RPMI8226 (cell line): ENCODE measurements around the gene ASB15.
A peak's percentile ranks its signal among the peaks of the same experiment; 100 is the strongest.
"Not testable (repeated sequence)": the region's sequence is repeated elsewhere in the genome, so short reads cannot be mapped to it uniquely, and the experiment has no call there.

Experiments
- DNase-seq: peaks from one replicate; pipeline ENCODE4 v3.0.0-alpha.2; 2015

ASB15 gene

DNA sequence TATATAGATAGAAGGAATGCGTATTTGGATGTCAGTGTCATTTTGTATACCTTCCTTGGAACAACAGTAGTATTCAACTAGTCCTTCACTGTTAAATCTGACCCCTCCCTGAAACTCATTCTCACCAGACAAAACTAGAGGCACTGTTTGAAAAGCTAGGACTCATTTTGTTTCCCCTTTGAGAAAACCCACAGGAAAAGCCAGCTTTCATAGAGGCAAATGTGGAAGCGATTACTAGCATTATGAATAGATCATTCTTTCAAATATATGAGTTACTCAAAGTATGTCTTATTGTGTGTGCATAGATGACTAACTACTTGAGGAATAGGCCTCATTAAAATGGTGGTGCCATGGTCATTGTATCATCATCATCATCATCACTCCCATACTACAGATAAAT, 1.9 kb upstream of the ASB15 start:
- DNase-seq: no peak

DNA sequence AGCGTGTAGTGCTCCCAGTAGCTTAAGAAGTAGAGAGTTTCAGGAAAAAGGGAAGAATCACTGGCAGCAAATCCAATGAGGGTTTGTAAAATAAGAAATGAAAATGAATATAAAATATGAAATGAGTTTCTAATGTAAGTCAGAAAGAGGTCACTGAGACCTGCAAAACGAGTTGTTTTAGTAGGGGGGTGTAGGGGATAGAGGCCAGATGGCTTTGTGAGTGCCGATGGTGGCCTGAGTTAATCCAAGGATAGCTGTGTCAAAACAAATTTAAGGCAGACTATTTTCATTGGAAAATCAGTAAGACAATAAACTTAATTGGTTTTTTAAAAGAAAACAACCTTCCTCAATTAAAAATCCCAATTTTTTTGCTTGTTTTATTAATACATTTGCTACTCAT, 745 bp upstream of the ASB15 start:
- no peak for DNase-seq

DNA sequence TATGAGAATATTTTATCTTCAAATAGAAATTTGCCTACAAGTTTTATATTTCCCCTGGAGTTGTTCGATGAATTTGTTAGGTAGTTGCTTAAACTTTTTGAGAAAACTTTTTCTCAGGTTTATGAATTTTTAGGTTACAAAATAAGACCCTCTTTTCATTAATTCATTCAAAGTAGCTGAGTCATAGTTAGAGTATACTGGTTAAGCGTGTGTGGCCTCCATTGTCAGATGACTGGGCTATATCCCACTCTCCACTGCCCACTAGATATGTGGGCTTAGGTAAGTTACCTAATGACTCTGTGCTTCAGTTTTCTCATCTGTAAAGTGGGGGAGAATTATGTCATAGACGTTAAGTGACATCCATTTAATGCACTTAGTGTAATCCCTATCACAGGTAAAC, 1.0 kb downstream of the ASB15 start:
- no peak for DNase-seq

DNA sequence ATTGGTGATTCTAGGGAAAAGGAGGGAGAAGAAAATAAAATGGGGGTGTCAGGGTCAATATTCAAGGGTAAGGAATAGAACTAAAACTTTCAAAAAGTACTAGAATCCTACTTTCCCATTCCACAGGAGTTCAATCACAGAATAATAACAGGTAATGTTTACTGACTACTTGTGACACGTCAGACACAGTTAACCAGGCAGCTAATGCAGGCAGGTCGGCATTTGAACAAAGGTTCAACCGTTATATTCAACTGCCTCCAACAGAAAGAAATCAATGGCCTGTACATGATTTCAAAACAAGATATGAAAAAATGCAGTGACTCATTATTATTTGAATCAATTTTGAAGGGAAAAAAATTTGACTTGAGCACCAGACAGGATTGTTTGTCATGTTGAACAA, 3.1 kb downstream of the ASB15 start:
- no peak for DNase-seq

DNA sequence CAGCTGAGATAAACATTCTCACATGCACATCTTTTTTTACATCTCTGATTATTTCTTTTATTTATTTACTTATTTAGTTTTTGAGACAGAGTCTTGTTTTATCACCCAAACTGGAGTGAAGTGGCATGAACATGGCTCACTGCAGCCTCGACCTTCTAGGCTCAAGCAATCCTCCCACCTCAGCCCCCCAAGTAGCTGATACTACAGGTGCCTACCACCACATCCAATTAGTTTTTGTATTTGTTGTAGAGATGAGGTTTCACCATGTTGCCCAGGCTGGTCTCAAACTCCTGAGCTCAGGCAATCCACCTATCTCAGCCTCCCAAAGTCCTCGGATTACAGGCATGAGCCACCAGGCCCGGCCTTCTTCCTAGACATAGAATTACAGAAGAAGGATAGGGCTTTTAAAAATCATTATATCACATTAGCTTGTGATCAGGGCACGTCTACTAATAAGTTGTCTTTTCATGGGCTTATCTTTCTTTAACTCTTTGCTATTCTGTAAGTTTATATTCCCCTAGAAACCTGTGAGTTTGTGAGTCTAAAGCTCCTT, 5.9 kb downstream of the ASB15 start:
- no peak for DNase-seq

DNA sequence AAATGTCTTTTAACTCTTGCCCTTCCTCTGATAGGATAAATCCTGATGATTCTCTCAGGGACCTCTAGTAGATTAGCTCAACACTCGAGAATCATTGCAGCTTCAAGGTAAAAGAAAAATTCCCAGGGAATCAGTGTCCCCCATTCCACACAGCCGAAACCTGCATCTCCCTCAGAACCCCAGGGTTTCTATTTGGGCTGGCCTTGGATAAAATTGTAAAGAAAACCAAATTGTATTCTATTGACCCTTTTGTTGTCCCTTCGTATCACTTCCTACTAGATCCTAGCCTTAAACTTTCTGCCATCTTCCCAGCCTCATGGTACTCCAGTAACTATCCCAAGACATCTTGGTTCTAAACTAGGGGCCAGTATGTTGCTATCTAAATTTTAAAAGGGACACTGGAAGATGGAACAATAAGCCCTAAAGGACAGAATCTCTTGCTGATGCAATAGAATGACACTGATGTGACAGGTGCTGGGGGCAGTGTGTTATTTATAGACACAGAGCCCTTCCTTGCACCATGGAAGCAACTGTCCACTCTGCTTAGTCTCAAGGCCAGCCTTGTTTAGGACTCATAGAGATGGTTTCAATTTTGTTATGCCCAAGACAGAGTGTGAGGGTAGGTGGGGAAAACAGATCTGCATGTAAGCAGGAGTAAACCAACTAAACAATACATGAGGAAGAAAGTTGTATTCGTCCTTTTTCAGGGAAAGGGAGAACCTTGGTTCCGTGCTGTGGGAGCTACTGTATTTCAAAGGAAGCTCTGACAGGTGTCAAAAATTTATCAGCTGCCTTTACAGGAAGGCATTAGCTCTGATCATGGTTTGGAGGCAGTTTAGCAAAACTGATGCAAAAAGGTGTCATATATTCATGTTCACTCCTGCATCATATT, 7.6 kb downstream of the ASB15 start:
- no peak for DNase-seq

DNA sequence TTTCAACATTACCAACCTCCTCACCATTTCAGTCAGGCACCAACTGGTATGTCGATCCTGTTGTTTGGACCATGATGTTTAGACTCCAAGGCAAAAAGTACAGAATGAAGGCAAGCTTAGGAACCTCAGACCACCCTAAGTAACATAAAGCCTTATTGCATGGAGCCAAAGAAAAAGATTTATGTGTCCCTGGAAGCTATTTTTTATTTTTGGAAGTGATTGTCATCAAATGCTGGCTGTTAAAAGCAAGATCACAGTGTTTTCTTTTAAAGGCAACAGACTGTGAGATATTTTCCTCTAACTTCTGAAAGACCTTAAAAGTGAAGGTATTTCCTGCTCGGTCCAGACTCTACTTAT, 8.2 kb downstream of the ASB15 start:
- no peak for DNase-seq

DNA sequence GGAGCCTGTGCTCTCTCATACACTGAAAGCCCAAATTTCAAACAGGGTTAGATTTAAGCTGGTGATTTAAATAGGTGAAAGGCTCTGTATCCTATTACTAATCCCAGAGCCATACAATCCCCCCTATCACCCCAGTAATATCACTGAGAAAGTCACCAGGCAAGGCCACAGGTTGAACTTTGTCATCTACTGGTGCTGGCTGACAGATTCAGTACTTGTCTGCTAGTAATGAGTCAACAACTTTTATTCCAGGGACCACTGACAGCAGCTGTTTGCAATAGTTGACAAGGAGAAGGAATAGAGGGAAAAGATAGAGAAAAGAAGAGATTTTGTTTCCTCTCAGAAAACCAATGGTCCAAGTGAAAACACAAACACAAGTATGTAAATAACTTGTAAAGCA, 10.4 kb downstream of the ASB15 start:
- no peak for DNase-seq

DNA sequence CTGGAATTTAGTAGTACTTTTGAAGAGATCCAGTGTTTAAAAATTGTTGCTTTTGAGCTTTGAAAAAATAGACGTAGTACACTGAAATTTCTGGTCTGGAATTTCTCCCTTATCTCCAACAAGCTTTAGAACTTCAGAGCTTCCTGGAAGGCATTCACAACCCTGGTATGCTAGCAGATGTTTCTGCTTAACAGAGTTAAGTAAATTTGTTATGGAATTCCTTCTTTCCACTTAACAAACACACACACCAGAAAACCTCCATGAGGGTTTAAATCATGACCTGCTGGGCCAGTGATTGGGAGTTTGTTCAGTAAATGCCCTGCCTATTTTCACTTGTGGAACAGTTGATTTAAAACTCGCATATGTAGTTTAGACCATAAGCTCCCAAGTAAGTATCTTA, 13.7 kb downstream of the ASB15 start:
- DNase-seq: no peak

DNA sequence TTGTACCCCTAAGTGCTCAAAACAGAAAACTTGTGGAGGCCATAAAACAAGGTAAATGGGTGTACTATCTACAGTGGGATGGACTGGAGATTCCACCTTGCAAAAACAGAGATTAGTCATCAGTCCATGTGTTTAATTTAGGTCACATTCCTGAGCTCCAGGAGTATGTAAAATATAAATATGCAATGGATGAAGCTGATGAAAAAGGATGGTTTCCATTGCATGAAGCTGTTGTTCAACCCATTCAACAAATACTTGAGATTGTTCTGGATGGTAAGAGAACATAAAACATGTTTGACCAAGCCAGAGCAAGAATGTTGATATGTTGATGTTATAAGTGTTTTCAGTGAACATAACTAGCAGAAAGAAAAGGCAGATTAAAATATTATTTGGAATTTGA, 14.6 kb downstream of the ASB15 start:
- DNase-seq: no peak

DNA sequence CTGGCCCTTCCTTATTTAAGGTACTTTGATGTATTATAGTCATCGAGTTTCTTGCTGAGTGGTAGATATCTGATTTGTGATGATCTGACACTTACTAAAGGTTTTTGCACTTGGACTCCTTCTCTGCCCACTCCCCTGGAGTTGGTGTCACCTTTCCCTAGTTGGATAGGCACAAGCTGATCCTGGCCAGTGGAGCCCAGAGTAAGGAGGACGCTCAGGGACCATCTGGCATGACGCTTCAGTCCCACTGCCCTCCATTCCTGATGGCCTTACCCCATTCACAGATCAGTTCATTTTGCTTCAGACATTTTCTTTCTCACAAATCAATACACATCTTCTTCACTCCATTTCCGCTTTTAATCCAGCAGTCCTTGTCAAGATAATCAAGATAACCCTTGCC, 20.1 kb downstream of the ASB15 start:
- no peak for DNase-seq

DNA sequence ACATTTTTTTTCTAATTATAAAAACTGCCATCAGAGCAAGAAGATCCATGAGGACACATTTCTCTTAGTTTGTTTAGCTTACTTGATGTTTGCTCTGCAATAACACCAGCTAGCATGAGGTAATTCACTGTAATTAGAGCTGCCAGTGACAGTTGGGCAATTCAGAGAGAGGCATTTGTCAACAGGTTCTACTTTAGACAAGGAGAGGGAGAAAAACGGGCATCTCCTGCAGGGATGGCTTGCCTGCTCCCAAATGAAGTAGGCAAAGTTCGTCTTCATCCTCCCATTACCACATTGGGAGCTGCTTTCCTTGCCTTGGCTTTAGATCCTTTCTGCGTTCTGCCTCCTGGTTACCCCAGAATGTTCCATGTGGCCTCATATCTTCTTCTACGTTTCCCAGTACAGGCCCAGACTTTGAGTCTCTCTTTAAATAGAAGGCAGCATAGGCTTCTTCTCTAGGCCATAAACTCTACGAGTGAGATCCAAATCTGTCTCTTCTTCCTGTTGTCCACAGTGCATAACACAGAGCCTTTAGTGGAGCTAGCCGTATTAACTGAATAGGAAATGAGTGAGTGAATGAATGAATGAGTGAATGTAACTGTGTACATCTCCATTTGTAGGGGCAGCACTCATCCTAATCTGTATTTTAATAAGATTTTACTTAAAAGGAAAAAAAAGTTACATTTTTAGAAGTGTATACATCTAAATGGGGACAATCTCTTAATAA, 21.2 kb downstream of the ASB15 start:
- no peak for DNase-seq

DNA sequence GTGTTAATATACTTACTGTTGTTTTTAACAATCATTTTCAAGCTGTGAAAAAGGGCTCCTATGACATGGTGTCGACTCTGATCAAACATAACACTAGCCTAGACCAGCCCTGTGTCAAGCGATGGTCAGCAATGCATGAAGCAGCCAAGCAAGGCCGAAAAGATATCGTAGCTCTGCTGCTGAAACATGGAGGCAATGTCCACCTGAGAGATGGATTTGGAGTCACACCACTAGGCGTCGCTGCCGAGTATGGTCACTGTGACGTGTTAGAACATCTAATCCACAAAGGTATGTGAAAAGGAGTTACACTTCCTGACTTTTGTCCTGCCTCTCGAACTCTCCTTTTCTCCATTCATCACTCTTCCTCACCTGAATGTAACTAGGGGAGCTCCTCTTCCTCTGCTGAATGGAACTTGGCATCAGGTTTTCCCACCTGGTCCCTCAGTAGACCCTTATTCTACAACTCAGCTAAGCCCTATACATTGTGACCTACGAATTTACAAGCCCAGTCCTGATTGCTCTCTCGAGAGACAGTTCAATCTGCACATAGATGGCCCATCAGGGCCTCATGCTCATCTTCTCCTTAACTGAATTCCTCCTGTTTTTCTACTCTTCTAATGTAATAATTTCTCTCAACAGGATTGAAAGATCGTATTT, 23.0 kb downstream of the ASB15 start:
- peak; percentile 83 for DNase-seq

DNA sequence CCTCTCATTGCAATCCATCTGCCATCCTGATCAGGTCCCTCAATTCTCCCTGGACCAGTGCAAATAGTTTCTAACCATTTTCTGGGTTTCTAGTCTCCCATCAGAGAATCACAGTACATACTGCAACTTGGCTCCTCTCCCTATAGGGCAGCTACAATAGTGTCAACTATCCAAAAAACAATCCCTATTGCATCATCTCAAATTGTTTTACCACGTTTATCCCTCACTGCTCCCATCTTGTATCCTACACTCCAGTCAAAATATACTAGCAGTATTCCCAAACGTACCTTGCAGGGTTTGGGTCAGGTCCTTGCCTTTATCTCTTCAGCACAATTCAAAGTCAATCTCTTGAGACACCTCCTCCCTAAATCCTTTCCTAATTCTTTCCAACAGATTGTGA, 23.6 kb downstream of the ASB15 start:
- no peak for DNase-seq

DNA sequence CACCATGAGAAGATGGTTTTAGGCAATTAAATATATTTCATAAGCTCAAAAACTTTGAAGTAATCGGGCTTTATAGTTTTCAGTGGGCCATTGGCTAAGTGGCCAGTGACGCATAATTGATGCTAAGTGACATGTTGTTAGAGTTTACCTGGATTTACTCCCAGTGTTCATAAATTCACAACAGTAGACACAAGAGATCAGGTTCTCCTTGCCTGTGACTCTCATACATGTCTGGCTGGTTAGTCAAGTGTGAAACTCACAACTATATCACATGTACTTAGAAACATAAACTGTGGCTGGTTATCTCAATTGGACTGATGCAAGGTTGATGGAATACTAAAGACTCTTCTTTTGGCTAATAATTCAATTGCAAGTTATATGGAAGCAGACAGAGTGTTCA, 26.2 kb downstream of the ASB15 start:
- no peak for DNase-seq

DNA sequence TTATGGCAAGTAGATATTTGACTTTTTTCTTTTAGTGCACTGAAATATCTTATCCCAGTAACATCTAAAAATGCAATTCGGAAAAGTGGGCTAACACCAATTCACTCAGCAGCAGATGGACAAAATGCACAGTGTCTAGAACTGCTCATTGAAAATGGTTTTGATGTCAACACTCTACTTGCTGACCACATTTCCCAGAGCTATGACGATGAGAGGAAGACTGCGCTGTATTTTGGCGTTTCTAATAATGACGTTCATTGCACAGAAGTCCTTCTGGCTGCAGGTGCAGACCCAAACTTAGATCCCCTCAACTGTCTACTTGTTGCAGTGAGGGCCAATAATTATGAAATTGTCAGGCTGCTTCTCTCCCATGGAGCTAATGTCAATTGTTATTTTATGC, 27.2 kb downstream of the ASB15 start:
- DNase-seq: no peak

DNA sequence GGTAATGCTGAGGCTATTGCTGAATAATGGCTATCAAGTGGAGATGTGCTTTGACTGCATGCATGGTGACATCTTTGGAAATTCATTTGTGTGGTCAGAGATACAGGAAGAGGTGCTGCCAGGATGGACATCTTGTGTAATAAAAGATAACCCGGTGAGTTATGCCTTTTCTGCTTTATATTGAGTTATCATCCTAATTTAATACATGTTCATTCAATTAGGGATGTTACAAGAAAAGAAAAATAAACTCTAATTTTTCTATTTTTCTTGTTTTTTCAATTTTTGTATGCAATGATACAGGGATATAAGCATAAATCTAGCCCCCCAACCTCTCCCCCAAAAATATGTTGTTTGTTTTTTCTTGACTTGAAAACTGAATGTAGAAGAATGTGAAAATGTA, 27.7 kb downstream of the ASB15 start:
- DNase-seq: no peak

DNA sequence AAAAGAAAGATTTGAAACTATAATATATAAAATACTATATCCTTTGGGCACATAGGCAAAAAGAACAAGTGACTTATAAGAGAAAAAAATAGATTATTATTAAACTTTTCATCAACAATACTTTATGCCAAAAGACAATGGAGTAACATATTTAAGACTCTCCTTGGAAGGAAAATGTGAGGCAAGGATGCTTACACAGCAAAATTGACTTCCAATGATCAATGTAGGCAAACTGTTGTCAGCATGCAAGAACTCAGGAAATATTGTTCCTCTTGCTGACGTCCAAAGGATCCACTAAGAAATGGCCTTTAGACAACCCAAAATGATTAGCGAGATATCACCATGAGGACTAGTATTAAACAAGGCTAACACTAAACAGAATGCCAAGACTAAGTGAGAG, 31.2 kb downstream of the ASB15 start:
- no peak for DNase-seq

DNA sequence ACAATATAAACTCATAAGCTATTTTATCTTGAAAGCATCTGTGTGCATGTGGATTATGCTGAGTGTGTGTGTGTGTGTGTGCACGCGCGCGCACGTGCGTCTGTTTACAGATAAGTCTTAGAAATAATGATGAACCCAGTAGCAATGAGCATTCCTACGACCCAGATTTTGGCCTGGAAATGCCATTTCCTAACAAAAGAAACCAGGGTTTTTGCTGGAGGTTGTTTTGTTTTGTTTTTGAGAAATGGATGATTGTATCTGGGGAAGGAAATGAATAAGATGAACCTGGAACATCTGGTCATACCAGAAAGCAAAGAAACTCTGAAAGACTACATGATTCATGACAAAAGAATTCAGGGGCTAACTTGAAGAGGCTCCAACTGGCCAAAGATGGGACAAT, 31.9 kb downstream of the ASB15 start:
- DNase-seq: no peak

DNA sequence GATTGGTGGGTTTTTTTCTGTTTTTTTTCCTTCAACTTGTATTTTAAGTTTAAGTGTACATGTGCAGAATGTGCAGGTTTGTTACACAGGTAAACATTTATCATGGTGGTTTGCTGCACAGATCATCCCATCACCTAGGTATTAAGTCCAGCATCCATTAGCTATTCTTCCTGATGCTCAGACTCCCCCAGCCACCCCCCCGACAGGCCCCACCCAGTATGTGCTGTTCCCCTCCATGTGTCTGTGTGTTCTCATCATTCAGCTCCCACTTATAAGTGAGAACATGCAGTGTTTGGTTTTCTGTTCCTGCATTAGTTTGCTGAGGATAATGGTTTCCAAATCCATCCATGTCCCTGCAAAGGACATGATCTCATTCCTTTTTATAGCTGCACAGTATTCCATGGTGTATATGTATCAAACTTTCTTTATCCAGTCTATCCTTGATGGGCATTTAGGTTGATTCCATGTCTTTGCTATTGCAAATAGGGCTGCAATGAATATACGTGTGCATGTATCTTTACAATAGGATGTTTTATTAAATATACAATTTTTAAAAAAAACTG, 32.5 kb downstream of the ASB15 start:
- DNase-seq: not testable (repeated sequence)

DNA sequence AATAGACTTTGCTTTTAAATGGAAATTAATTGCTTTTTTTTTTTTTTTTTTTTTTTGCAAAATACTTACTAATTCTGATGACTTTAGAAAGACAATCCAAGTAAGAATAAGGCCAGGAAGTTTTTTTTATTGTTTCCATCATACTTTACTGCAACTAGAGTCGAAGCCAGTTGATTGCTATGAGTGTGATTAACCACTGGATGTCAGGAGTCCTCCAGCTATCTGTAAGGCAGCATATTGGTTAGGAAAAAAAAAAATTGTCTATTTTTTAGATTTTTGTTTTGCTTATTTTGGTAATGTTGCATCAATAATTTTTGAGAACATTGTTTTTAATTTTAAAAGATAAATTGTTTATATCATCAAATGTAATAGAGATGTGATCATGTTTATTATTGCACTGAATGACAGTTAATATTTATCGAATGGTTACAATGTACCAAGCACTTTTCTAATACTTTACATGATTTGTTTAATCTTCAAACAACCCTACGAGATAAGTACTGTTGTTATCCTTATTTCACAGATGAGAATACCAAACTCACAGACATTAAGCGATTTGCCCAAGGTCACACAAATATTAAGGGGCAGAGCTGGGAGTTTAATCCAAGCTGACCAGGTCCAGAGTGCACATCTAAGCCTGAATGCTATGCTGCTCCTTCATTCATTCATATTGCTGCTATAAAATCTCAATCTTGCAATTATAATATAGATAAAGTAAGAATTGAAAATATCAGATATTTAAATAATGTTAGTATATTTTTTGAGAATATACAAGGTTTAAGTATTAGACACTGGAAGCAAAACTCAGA, 34.1 kb downstream of the ASB15 start:
- DNase-seq: peak; percentile 21

DNA sequence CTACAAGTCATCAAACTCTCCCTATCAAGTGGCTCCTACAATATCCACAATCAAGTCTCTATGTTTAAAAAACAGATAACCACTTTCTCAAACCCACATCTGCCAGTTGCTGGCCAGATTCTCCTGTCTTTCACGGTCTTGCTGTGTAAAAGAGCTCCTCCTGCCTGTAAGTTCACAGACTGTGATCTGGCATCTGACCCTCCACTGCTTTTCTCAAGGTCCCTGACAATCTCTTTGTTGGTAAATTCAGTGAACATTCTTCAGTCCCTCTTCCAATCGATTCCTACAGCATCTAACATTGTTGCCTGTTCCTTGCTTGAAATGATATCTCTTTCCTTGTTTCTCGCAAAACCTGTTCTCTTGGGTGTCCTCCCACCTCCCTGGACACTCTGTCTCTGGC, 35.6 kb downstream of the ASB15 start:
- DNase-seq: no peak

DNA sequence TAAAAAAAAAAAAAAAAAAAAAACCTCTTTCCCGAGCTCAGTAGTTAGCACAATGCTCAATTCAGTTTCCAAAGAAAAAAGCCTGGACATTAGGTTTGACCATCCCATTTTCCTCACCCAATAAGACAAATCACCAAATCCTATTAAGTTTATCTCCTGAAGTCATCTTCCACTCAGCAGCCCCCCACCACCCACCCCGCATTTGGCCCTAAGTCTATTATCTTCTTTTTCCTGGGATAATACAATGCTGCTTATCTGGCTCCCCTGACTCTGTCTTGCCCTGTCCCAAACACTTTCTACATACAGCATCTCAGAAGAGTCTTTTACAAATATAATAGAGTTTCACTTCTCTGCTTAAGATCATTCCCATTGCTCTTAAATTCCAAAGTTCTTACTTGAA, 36.3 kb downstream of the ASB15 start:
- no peak for DNase-seq
